Thyroid gland (tissue), 4 donors: ENCODE results near the gene HSD17B1. TPM values are rescaled to one million over a fixed set of nuclear protein-coding genes. Genes with fewer than 3 reads are reported as not detected.
A peak's percentile ranks its signal among the peaks of the same experiment; 100 is the strongest.

Source experiments
- DNase-seq, 2 donors: peaks; one replicate each; pipeline ENCODE4 v3.0.0-alpha.2; 2019
- H3K27ac ChIP-seq, 3 donors: fragments of 200-600 bp; sonication (generic); 1 replicate in 2 of 3; 2 replicates in 1 of 3; pipeline ENCODE4 v1.5.1; 2016 to 2019; ENCODE audit warnings: mild to moderate bottlenecking in 1 of 3, moderate library complexity in 1 of 3
- H3K27me3 ChIP-seq: fragments of 200-600 bp; sonication (generic); one replicate; pipeline ENCODE4 v1.5.1; 2019
- H3K36me3 ChIP-seq, 2 donors: fragments of 200-600 bp; sonication (generic); one replicate each; pipeline ENCODE4 v1.5.1; 2016 to 2019
- H3K4me1 ChIP-seq, 2 donors: fragments of 200-600 bp; sonication (generic); one replicate each; pipeline ENCODE4 v1.5.1; 2017 to 2019
- H3K4me3 ChIP-seq, 3 donors: fragments of 200-600 bp; sonication (generic); replicated peaks in 1 of 3; 1 replicate in 2 of 3; 2 replicates in 1 of 3; pipeline ENCODE4 v1.5.1; 2016; ENCODE audit warnings: mild to moderate bottlenecking in 1 of 3
- H3K9me3 ChIP-seq: fragments of 200-600 bp; sonication (generic); one replicate; pipeline ENCODE4 v1.5.1; 2017
- CTCF ChIP-seq, 6 experiments: fragments of 200-600 bp in 3 of 6; fragments of 450-650 bp in 3 of 6; sonication (generic) in 3 of 6; IDR thresholded peaks; one replicate each; pipeline ENCODE4 v1.5.1; 2016 to 2019; ENCODE audit warnings: antibody characterized with exemption in 6 of 6, mild to moderate bottlenecking in 2 of 6, inconsistent platforms in 1 of 6, moderate library complexity in 1 of 6
- POLR2A ChIP-seq, 2 donors: fragments of 450-650 bp; IDR thresholded peaks; one replicate each; pipeline ENCODE4 v1.6.1; 2017; ENCODE audit warnings: antibody characterized with exemption in 2 of 2, mild to moderate bottlenecking in 2 of 2, moderate library complexity in 1 of 2
- WGBS, 2 donors: methylation state at CpG; one replicate each; pipeline ENCODE4 v1.1.5; 2017; 5-methylcytosine and 5-hydroxymethylcytosine counted together
- intact Hi-C: fragments of 100-400 bp; cut with DNase I; formaldehyde crosslinking; loops from one replicate; pipeline ENCODE4 v1.15.1; 2023
- total RNA-seq, 4 donors: library from RNA; depleted of rRNA; stranded (reverse); fragments of >200 nt; gene quantifications; one replicate each; pipeline ENCODE4 v1.2.3, GENCODE V29; 2016

The HSD17B1 gene
- total RNA-seq, 4 donors from 2014 or later = 0.21 to 4.1 (median 1.3) TPM

- no peaks in the 10 kb centered on the region for H3K27me3 ChIP-seq
- no peaks in the 10 kb centered on the region for H3K9me3 ChIP-seq
- DNase-seq = peak; percentile 70 to 74
- peak overlapping the region; percentile 57 to 77 (median 69) for H3K27ac ChIP-seq
- peaks cover 13 to 16% of the 10 kb centered on the region in 2 donors for H3K36me3 ChIP-seq
- WGBS, 2 donors = 43 to 50% methylated on average over 2 of the region's 2 CpGs
- no peak overlapping the region for H3K4me3 ChIP-seq
- peaks cover 10 to 58% of the 10 kb centered on the region in 2 donors for H3K4me1 ChIP-seq
- intact Hi-C loops = no loop called here
- TF ChIP-seq CTCF (IDR thresholded peaks at IDR 0.05) (no peak), POLR2A (IDR thresholded peaks at IDR 0.05) (no peak)
Observed at GRCh38 chr17:42509841-42510240, 42.9 kb upstream of the HSD17B1 start.

- H3K36me3 ChIP-seq = peaks cover 13 to 15% of the 10 kb centered on the region in 2 donors
- H3K9me3 ChIP-seq = no peaks in the 10 kb centered on the region
- H3K4me3 ChIP-seq = no peak overlapping the region
- TF ChIP-seq POLR2A (IDR thresholded peaks at IDR 0.05) (no peak), CTCF (IDR thresholded peaks at IDR 0.05) (no peak)
- intact Hi-C loops = no loop called here
- H3K27me3 ChIP-seq = no peaks in the 10 kb centered on the region
- peaks cover 10 to 58% of the 10 kb centered on the region in 2 donors for H3K4me1 ChIP-seq
- DNase-seq = no peak
- WGBS, 2 donors = 81 to 82% methylated on average over 9 of the region's 9 CpGs
- H3K27ac ChIP-seq = peak overlapping the region; percentile 45 to 76 (median 56)
Observed at GRCh38 chr17:42512246-42512645, 40.5 kb upstream of the HSD17B1 start.

GRCh38 chr17:42512733-42513251 lies 39.9 kb upstream of the HSD17B1 start:
- no peak for DNase-seq
- peaks cover 10 to 58% of the 10 kb centered on the region in 2 donors for H3K4me1 ChIP-seq
- intact Hi-C loops = no loop called here
- H3K4me3 ChIP-seq = no peak overlapping the region
- no peak for TF ChIP-seq CTCF (IDR thresholded peaks at IDR 0.05)
- TF ChIP-seq POLR2A (IDR thresholded peaks at IDR 0.05) = no peak
- whole genome bisulfite sequencing, 2 donors = 75 to 82% methylated on average over 6 of the region's 6 CpGs
- H3K27me3 ChIP-seq = no peaks in the 10 kb centered on the region
- H3K27ac ChIP-seq = peak overlapping the region; percentile 45 to 76 (median 56)
- H3K9me3 ChIP-seq = no peaks in the 10 kb centered on the region
- H3K36me3 ChIP-seq = peaks cover 11 to 13% of the 10 kb centered on the region in 2 donors

- intact Hi-C loops = no loop called here
- peaks cover 9 to 13% of the 10 kb centered on the region in 2 donors for H3K36me3 ChIP-seq
- TF ChIP-seq POLR2A (IDR thresholded peaks at IDR 0.05) (no peak), CTCF (IDR thresholded peaks at IDR 0.05) (no peak)
- H3K4me1 ChIP-seq = peaks cover 12 to 59% of the 10 kb centered on the region in 2 donors
- H3K4me3 ChIP-seq = no peak overlapping the region
- WGBS, 2 donors = 94 to 99% methylated on average over 10 to 11 of the region's 11 CpGs
- peak overlapping the region; percentile 45 to 76 (median 56) for H3K27ac ChIP-seq
- H3K9me3 ChIP-seq = no peaks in the 10 kb centered on the region
- DNase-seq = no peak
- H3K27me3 ChIP-seq = no peaks in the 10 kb centered on the region
Observed at GRCh38 chr17:42513686-42514085, 39.0 kb upstream of the HSD17B1 start.

- H3K4me1 ChIP-seq = peaks cover 13 to 59% of the 10 kb centered on the region in 2 donors
- no peak for DNase-seq
Observed at GRCh38 chr17:42514279-42514678, 38.4 kb upstream of the HSD17B1 start.

More at GRCh38 chr17:42514279-42514678, 38.4 kb upstream of the HSD17B1 start:
- Histone ChIP-seq H3K27ac (peak overlapping the region in 2 of 3 donors; percentile 56 to 76), H3K36me3 (peaks cover 9 to 13% of the 10 kb centered on the region in 2 donors), H3K27me3 (no peaks in the 10 kb centered on the region), H3K9me3 (no peaks in the 10 kb centered on the region), H3K4me3 (no peak overlapping the region)
- WGBS, 2 donors = 92 to 97% methylated on average over 9 to 10 of the region's 11 CpGs
- intact Hi-C loops = no loop called here
- no peak for TF ChIP-seq POLR2A (IDR thresholded peaks at IDR 0.05)
- no peak for TF ChIP-seq CTCF (IDR thresholded peaks at IDR 0.05)
